ENCODE results near the gene RAB11FIP5. TPM values are rescaled to one million over a fixed set of nuclear protein-coding genes. Genes with fewer than 3 reads are reported as not detected.

Gene RAB11FIP5
- total and polyA plus RNA-seq, 10 of the 15 experiments (the other 5 are each of a cell fraction or from before 2014, with no cell fraction given): 0.03 to 0.20 (median 0.06) TPM; not detected in 6

GRCh38 chr2:73071360-73072128 lies 41.2 kb downstream of the RAB11FIP5 start, which contains the start of gene SFXN5:
SFXN5 (minus strand) TSS chr2:73071712; CDS start chr2:73071705, 7 bp downstream.
- ATAC-seq (peak; percentile 95), FAIRE-seq (peak; percentile 95), DNase-seq (ENCODE audit: low read depth, low spot score) (peak; percentile 40)
- TSS peak; percentile 32 for BruUV-seq (replicated peaks)
- Histone ChIP-seq H3K4me2 (ENCODE audit: control insufficient read depth, insufficient read depth) (peak within 1 kb of the TSS; percentile 94), H3K4me1 (ENCODE audit: control insufficient read depth, insufficient read depth, low read length) (no peaks in the 10 kb centered on the region), H3K9ac (ENCODE audit: control insufficient read depth, insufficient read depth, low read length) (peak within 1 kb of the TSS; percentile 85), H4K20me1 (ENCODE audit: control insufficient read depth, insufficient read depth) (no peaks in the 10 kb centered on the region), H3K4me3 (peak within 1 kb of the TSS; percentile 77), H3K27ac (ENCODE audit: control insufficient read depth, insufficient read depth) (peak within 1 kb of the TSS; percentile 86), H3K9me3 (replicated peaks; ENCODE audit: control insufficient read depth, insufficient read depth, low read length) (no peaks in the 10 kb centered on the region), H3K79me2 (ENCODE audit: control insufficient read depth, insufficient read depth, low read length) (peaks cover 2% of the 10 kb centered on the region; the same call in 1 of the 2 replicates), H2AFZ (ENCODE audit: control insufficient read depth, low read depth, low read length) (peak within 1 kb of the TSS; percentile 98), H3K27me3 (replicated peaks in 1 of 2; ENCODE audit: control insufficient read depth in 2 of 2, insufficient read depth in 2 of 2, low read length in 1 of 2) (peaks cover 0 to under 1% of the 10 kb centered on the region in 2 experiments; a peak in 2 of 4 replicates), H3K36me3 (ENCODE audit: control insufficient read depth in 2 of 2, insufficient read depth in 2 of 2, low read length in 1 of 2) (no peaks in the 10 kb centered on the region)
- CTCF ChIA-PET: interaction anchor here (1.0 to 1.9 kb wide), 4 partner anchors 140 to 184 kb away, joined by 4 to 6 read pairs (median 6); partner anchors contain the start of gene SPR
- in situ Hi-C loops (cut with MboI) (no loop called here), intact Hi-C loops (cut with micrococcal nuclease; ENCODE audit: unreplicated experiment) (loop anchor here (5.0 kb wide), 2 partner anchors 154 to 179 kb away; partner anchors contain the start of gene EMX1)
- SMC1A ChIA-PET (ENCODE audit: uncharacterized antibody, unreplicated experiment): no interaction called here
- POLR2A ChIA-PET: interaction anchor here (0.9 kb wide), 1 partner anchor 9 kb away, joined by 3 read pairs; no protein-coding TSS in a partner anchor
- RAD21 ChIA-PET (ENCODE audit: unreplicated experiment): interaction anchor here (1.2 kb wide), 1 partner anchor 98 kb away, joined by 3 read pairs; no protein-coding TSS in a partner anchor
- 2% methylated on average over 65 of the region's 67 CpGs for WGBS (ENCODE audit: insufficient coverage, insufficient replicate concordance, low lambda C conversion rate, missing lambda C conversion rate)
- TF ChIP-seq RAD21 (IDR thresholded peaks at IDR 0.05; ENCODE audit: insufficient read depth, low read depth, low read length) (no peak), ZNF384 (IDR thresholded peaks at IDR 0.05; ENCODE audit: borderline replicate concordance, low read depth, low read length) (no peak), CHD4 (IDR thresholded peaks at IDR 0.05) (no peak), JUND (IDR thresholded peaks at IDR 0.05; ENCODE audit: low read depth, low read length) (no peak), MXI1 (IDR thresholded peaks at IDR 0.05; ENCODE audit: low read depth, low read length) (no peak), TAF1 (IDR thresholded peaks at IDR 0.05; ENCODE audit: borderline replicate concordance, low read depth, low read length) (peak; percentile 59; the same call in 1 of the 2 replicates), CHD2 (IDR thresholded peaks at IDR 0.05; ENCODE audit: borderline replicate concordance, low read depth, low read length) (peak; percentile 95), BACH1 (IDR thresholded peaks at IDR 0.05; ENCODE audit: borderline replicate concordance) (peak; percentile 27; the same call in 1 of the 2 replicates), NKRF (conservative IDR thresholded peaks at IDR 0.05) (peak; percentile 72), KLF5 (IDR thresholded peaks at IDR 0.05; ENCODE audit: partially characterized antibody) (no peak), ZNF274 (IDR thresholded peaks at IDR 0.05; ENCODE audit: insufficient read depth, insufficient read length) (no peak), FOS (IDR thresholded peaks at IDR 0.05; ENCODE audit: borderline replicate concordance, extremely low read depth, insufficient read length) (peak; percentile 91), GATAD2B (conservative IDR thresholded peaks at IDR 0.05; ENCODE audit: low read depth) (0 out of 2 replicates have a peak, but pooled peaks have one; percentile 51), ATF3 (IDR thresholded peaks at IDR 0.05; ENCODE audit: borderline replicate concordance, extremely low read depth, low read depth, low read length) (no peak), RFX5 (IDR thresholded peaks at IDR 0.05; ENCODE audit: low read depth, low read length) (no peak), HSF1 (IDR thresholded peaks at IDR 0.05; ENCODE audit: low read depth, low read length) (no peak), PKNOX1 (IDR thresholded peaks at IDR 0.05) (peak; percentile 99), TCF12 (IDR thresholded peaks at IDR 0.05; ENCODE audit: low read depth, low read length) (peak; percentile 74), HDAC6 (IDR thresholded peaks at IDR 0.05; ENCODE audit: unreplicated experiment) (no peak)
